ENCODE measurements around the gene SEC24C. TPM values are rescaled to one million over a fixed set of nuclear protein-coding genes. Genes with fewer than 3 reads are reported as not detected.
A peak's percentile ranks its signal among the peaks of the same experiment; 100 is the strongest.

SEC24C gene
- total RNA-seq, 2 donors from 2014 or later, result 98.5 to 129 TPM

DNA sequence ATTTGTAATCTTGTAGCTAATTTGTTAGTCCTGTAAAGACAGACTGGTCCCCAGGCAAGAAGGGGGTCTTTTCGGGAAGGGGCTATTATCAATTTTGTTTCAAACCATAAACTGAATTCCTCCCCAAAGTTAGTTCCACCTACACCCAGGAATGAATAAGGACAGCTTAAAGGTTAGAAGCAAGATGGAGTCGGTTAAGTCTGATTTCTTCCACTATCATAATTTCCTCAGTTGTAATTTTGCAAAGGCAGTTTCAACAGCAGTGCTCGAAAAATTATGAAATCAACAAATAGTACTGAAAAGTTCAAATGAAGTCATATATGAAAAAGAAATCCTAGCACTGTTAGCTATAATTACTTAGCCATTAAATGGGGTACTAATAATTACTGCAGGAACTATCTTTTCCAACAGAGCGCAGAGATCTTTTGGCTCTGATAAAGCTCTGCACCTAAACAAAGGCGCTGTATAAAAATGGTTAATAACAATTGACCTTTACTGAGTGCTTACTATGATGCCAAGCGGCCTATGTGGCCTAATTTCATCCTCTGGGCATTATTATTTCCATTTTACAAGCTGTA, 756 bp upstream of the SEC24C start:
- Mint-ChIP-seq H3K4me3 (peak overlapping the region; percentile 90), H3K36me3 (ENCODE audit: low read depth) (peaks cover 54% of the 10 kb centered on the region), H3K4me1 (peaks cover 11% of the 10 kb centered on the region), H3K9me3 (no peaks in the 10 kb centered on the region), H3K27me3 (no peaks in the 10 kb centered on the region), H3K27ac (peak overlapping the region; percentile 100)
- ATAC-seq (replicated peaks), result no peak

- H3K4me1 Mint-ChIP-seq, result peaks cover 16% of the 10 kb centered on the region
- H3K4me3 Mint-ChIP-seq, result peak overlapping the region; percentile 90
- ATAC-seq (replicated peaks), result peak; percentile 60
- peaks cover 65% of the 10 kb centered on the region for H3K36me3 Mint-ChIP-seq (ENCODE audit: low read depth)
- H3K9me3 Mint-ChIP-seq, result no peaks in the 10 kb centered on the region
- peak overlapping the region; percentile 100 for H3K27ac Mint-ChIP-seq
- H3K27me3 Mint-ChIP-seq, result no peaks in the 10 kb centered on the region
Measured at GRCh38 chr10:73744664-73744975, 448 bp downstream of the SEC24C start.

DNA sequence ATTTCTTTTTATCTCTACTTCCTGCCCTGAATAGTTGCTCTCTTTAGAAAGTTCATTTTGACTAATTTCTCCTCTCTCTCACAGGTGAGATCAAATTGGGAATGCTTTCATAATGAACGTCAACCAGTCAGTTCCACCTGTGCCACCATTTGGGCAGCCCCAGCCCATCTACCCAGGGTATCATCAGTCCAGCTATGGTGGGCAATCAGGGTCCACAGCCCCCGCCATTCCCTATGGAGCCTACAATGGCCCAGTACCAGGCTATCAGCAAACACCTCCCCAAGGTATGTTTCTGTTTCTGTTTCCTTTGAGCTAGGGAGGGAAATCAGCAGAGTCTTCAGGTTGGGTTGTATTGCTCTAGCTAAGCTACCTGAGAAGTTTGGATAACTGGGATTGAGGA, 2.5 kb downstream of the SEC24C start:
- Mint-ChIP-seq H3K4me3 (peak overlapping the region; percentile 90), H3K4me1 (peaks cover 25% of the 10 kb centered on the region), H3K36me3 (ENCODE audit: low read depth) (peaks cover 86% of the 10 kb centered on the region), H3K27me3 (no peaks in the 10 kb centered on the region), H3K27ac (peak overlapping the region; percentile 56), H3K9me3 (no peaks in the 10 kb centered on the region)
- no peak for ATAC-seq (replicated peaks)

DNA sequence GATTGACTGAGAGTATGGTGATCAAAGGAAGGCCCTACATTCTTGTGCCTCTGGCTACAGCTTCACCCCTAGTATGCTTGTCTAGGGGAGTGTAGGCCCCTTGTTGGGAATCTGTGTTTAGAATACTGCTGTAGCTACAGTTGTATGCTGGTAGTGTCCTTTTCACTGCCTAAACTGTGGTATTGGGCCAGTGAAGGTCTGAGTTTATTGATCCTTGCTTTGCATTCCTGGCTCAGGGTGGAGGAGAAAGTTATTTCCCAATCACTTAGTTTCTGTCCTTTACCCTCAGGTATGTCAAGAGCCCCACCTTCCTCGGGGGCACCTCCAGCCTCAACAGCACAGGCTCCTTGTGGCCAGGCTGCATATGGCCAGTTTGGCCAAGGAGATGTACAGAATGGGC, 6.6 kb downstream of the SEC24C start:
- Mint-ChIP-seq H3K4me3 (no peak overlapping the region), H3K36me3 (ENCODE audit: low read depth) (peaks cover 100% of the 10 kb centered on the region), H3K9me3 (no peaks in the 10 kb centered on the region), H3K27me3 (no peaks in the 10 kb centered on the region), H3K4me1 (peaks cover 34% of the 10 kb centered on the region), H3K27ac (peak overlapping the region; percentile 75)
- no peak for ATAC-seq (replicated peaks)

- no peaks in the 10 kb centered on the region for H3K9me3 Mint-ChIP-seq
- H3K27ac Mint-ChIP-seq, result peak overlapping the region; percentile 46
- no peaks in the 10 kb centered on the region for H3K27me3 Mint-ChIP-seq
- H3K4me1 Mint-ChIP-seq, result peaks cover 28% of the 10 kb centered on the region
- H3K36me3 Mint-ChIP-seq (ENCODE audit: low read depth), result peaks cover 100% of the 10 kb centered on the region
- peak overlapping the region; percentile 4 for H3K4me3 Mint-ChIP-seq
- no peak for ATAC-seq (replicated peaks)
Measured at GRCh38 chr10:73756183-73756582, 12.0 kb downstream of the SEC24C start.

DNA sequence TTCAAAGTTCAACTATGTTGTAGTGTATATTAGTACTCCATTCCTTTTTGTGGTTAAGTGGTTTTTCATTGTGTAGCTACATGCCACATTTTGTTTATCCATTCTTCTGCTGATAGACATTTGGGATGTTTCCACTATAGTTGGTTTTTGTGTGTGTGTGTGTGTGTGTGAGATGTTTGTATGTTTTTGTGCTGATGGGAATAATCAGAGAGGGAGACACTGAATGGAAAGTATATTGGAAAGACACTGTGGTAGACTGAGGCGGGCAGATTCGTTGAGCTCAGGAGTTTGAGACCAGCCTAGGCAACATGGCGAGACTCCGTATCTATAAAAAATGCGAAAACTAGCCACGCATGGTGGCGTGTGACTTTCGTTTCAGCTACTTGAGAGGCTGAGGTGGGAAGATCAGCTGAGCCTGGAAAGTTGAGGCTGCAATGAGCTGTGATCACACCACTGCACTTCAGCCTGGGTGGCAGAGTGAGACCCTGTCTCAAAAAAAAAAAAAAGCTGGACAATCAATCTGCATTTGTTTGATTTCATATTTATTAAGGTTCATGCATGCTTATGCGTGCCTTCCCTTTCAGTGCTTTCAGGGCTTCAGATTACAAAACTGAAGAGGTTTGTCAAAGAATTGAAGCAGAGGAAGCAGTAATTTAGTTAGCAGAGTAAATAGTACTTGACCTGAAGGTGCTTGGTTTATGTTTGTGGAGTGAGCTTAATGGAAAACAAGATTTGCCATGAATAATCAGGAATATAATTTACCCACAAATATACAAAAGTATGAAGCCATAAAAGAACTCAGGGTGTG, 14.7 kb downstream of the SEC24C start:
- peaks cover 45% of the 10 kb centered on the region for H3K4me1 Mint-ChIP-seq
- H3K4me3 Mint-ChIP-seq, result peak overlapping the region; percentile 45
- no peak for ATAC-seq (replicated peaks)
- H3K27me3 Mint-ChIP-seq, result no peaks in the 10 kb centered on the region
- H3K9me3 Mint-ChIP-seq, result no peaks in the 10 kb centered on the region
- H3K27ac Mint-ChIP-seq, result peak overlapping the region; percentile 8
- H3K36me3 Mint-ChIP-seq (ENCODE audit: low read depth), result peaks cover 100% of the 10 kb centered on the region

DNA sequence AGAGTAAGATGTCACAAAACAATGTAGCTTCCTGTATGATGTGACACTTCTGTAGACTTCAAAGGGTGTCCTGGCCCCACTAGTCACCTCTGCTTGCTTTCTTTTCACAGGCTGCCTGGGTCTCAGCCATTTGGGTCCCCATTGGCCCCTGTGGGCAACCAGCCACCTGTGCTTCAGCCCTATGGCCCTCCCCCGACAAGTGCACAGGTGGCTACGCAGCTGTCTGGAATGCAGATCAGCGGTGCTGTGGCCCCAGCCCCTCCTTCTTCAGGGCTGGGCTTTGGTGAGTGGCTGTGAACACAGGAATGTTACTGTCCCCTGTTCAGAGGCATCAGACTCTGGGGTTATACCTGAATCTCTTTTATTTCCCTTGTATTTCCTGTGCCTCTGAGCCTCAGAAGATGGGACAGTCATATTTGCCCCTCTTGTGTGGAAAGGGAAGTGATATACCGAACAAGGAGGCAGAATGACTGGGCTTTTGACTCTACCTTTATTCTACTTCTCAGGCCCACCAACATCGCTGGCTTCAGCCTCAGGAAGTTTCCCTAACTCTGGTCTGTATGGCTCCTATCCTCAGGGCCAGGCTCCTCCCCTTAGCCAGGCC, 15.4 kb downstream of the SEC24C start:
- H3K27me3 Mint-ChIP-seq, result no peaks in the 10 kb centered on the region
- ATAC-seq (replicated peaks), result peak; percentile 30
- H3K4me1 Mint-ChIP-seq, result peaks cover 41% of the 10 kb centered on the region
- H3K27ac Mint-ChIP-seq, result peak overlapping the region; percentile 8
- peaks cover 100% of the 10 kb centered on the region for H3K36me3 Mint-ChIP-seq (ENCODE audit: low read depth)
- H3K4me3 Mint-ChIP-seq, result peak overlapping the region; percentile 45
- no peaks in the 10 kb centered on the region for H3K9me3 Mint-ChIP-seq

- Mint-ChIP-seq H3K4me3 (peak overlapping the region; percentile 49), H3K27ac (peak overlapping the region; percentile 65), H3K36me3 (ENCODE audit: low read depth) (peaks cover 100% of the 10 kb centered on the region), H3K4me1 (peaks cover 35% of the 10 kb centered on the region), H3K27me3 (no peaks in the 10 kb centered on the region), H3K9me3 (no peaks in the 10 kb centered on the region)
- ATAC-seq (replicated peaks), result no peak
Measured at GRCh38 chr10:73761781-73762180, 17.6 kb downstream of the SEC24C start.

- Mint-ChIP-seq H3K9me3 (no peaks in the 10 kb centered on the region), H3K27me3 (no peaks in the 10 kb centered on the region), H3K4me1 (peaks cover 31% of the 10 kb centered on the region), H3K36me3 (ENCODE audit: low read depth) (peaks cover 98% of the 10 kb centered on the region), H3K27ac (peak overlapping the region; percentile 65), H3K4me3 (peak overlapping the region; percentile 49)
- peak; percentile 90 for ATAC-seq (replicated peaks)
Measured at GRCh38 chr10:73762915-73763314, 18.7 kb downstream of the SEC24C start.

DNA sequence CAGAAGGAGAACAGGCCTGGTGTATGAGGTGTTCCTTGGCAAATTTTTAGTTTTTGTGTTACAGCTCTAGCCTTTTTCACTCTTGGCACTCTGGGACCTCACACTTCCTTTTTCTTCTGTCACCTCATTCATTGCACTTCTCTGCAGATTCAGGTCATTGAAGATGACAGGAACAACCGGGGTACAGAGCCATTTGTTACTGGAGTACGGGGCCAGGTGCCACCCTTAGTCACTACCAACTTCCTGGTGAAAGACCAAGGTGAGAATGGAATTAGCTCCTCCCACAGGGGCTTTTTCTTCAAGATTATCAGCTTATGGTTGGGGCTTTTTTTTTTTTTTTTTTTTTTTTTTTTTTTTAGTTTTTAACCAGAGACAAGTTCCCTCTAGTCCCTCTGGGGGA, 19.2 kb downstream of the SEC24C start:
- Mint-ChIP-seq H3K27ac (peak overlapping the region; percentile 65), H3K36me3 (ENCODE audit: low read depth) (peaks cover 98% of the 10 kb centered on the region), H3K27me3 (no peaks in the 10 kb centered on the region), H3K4me3 (peak overlapping the region; percentile 49), H3K4me1 (peaks cover 31% of the 10 kb centered on the region), H3K9me3 (no peaks in the 10 kb centered on the region)
- ATAC-seq (replicated peaks), result peak; percentile 57

- Mint-ChIP-seq H3K4me3 (no peak overlapping the region), H3K27ac (no peak overlapping the region), H3K4me1 (peaks cover 28% of the 10 kb centered on the region), H3K36me3 (ENCODE audit: low read depth) (peaks cover 98% of the 10 kb centered on the region), H3K27me3 (no peaks in the 10 kb centered on the region), H3K9me3 (no peaks in the 10 kb centered on the region)
- no peak for ATAC-seq (replicated peaks)
Measured at GRCh38 chr10:73765066-73765465, 20.9 kb downstream of the SEC24C start.

GRCh38 chr10:73768881-73769280, 24.7 kb downstream of the SEC24C start:
- Mint-ChIP-seq H3K4me1 (peaks cover 19% of the 10 kb centered on the region), H3K4me3 (peak overlapping the region; percentile 15), H3K27ac (peak overlapping the region; percentile 64), H3K36me3 (ENCODE audit: low read depth) (peaks cover 98% of the 10 kb centered on the region), H3K27me3 (no peaks in the 10 kb centered on the region), H3K9me3 (no peaks in the 10 kb centered on the region)
- peak; percentile 13 for ATAC-seq (replicated peaks)

GRCh38 chr10:73769396-73769795, 25.2 kb downstream of the SEC24C start:
- Mint-ChIP-seq H3K9me3 (no peaks in the 10 kb centered on the region), H3K36me3 (ENCODE audit: low read depth) (peaks cover 98% of the 10 kb centered on the region), H3K4me3 (peak overlapping the region; percentile 15), H3K27ac (peak overlapping the region; percentile 64), H3K4me1 (peaks cover 19% of the 10 kb centered on the region), H3K27me3 (no peaks in the 10 kb centered on the region)
- ATAC-seq (replicated peaks), result no peak

DNA sequence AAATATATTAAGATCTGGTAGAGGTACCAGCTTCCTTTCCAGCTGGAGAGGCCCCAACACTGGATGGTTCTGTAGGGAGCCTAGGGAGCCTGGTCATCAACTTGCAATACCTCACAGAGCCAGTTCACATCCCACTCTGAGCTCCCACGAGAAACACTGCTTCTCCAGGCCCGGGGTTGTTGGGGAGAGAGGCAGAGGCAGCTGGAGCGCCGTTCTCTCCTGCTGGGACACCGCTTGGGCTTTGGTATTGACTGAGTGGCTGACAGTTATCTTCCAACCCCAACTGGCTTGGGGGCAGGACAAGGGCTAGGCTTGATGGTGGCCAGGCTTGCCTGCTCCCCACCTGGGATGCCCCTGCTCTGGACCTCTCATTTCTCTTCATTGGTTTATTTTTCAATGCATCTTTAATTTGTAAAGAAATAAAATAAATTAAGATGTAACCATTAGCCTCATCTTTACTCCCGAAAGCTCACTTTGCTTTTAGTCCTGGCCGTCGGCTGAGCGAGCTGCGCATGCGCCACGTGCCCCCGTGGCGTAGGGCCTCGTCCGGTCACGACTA, 27.6 kb downstream of the SEC24C start:
- Mint-ChIP-seq H3K27me3 (no peaks in the 10 kb centered on the region), H3K4me3 (peak overlapping the region; percentile 97), H3K36me3 (ENCODE audit: low read depth) (peaks cover 98% of the 10 kb centered on the region), H3K4me1 (peaks cover 28% of the 10 kb centered on the region), H3K27ac (peak overlapping the region; percentile 90), H3K9me3 (no peaks in the 10 kb centered on the region)
- ATAC-seq (replicated peaks), result peak; percentile 5
